Muscle layer of colon (tissue), 2 donors: ENCODE data around the gene TM4SF18.
"Not testable (repeated sequence)": the region's sequence is repeated elsewhere in the genome, so short reads cannot be mapped to it uniquely, and the experiment has no call there.

Source experiments
- H3K27ac ChIP-seq: one replicate; pipeline ENCODE4 v1.7.0; 2013; ENCODE audit warnings: low read depth, mild to moderate bottlenecking, low read length, moderate library complexity
- H3K27me3 ChIP-seq, 2 donors: one replicate each; pipeline ENCODE4 v1.7.0; 2013; ENCODE audit warnings: low read length in 2 of 2, mild to moderate bottlenecking in 2 of 2; ENCODE audit not compliant: insufficient read depth in 2 of 2, control insufficient read depth in 1 of 2
- H3K36me3 ChIP-seq: one replicate; pipeline ENCODE4 v1.7.0; 2013; ENCODE audit warnings: mild to moderate bottlenecking, low read length; ENCODE audit not compliant: insufficient read depth
- H3K4me1 ChIP-seq: one replicate; pipeline ENCODE4 v1.7.0; 2013; ENCODE audit warnings: mild to moderate bottlenecking, low read length; ENCODE audit not compliant: insufficient read depth
- H3K4me3 ChIP-seq, 2 donors: one replicate each; pipeline ENCODE4 v1.7.0; 2013; ENCODE audit warnings: low read length in 2 of 2, low read depth in 1 of 2, mild to moderate bottlenecking in 1 of 2, moderate library complexity in 1 of 2
- H3K9ac ChIP-seq: one replicate; pipeline ENCODE4 v1.7.0; 2013; ENCODE audit warnings: low read length
- H3K9me3 ChIP-seq: one replicate; pipeline ENCODE4 v1.7.0; 2013; ENCODE audit warnings: mild to moderate bottlenecking, low read length
- donor health status: abdominal sarcoma.
- donor health status: Adenocarcinoma of cecum.

TM4SF18 gene

GRCh38 chr3:149339931-149340309 is 6.5 kb upstream of the TM4SF18 start:
- peaks cover 6% of the 10 kb centered on the region for H3K4me1 ChIP-seq
- H3K9me3 ChIP-seq, result no peaks in the 10 kb centered on the region
- H3K27me3 ChIP-seq, result no peaks in the 10 kb centered on the region
- no peak overlapping the region for H3K27ac ChIP-seq
- H3K4me3 ChIP-seq, result no peak overlapping the region
- no peak overlapping the region for H3K9ac ChIP-seq
- H3K36me3 ChIP-seq, result no peaks in the 10 kb centered on the region

DNA sequence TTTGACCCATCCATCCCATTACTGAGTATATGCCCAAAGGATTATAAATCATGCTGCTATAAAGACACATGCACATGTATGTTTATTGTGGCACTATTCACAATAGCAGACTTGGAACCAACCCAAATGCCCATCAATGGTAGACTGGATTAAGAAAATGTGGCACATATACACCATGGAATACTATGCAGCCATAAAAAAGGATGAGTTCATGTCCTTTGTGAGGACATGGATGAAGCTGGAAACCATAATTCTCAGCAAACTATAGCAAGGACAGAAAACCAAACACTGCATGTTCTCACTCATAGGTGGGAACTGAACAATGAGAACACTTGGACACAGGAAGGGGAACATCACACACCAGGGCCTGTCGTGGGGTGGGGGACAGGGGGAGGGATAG is 4.0 kb upstream of the TM4SF18 start:
- H3K27me3 ChIP-seq, H3K4me1 ChIP-seq, H3K9me3 ChIP-seq, H3K4me3 ChIP-seq, H3K27ac ChIP-seq, H3K9ac ChIP-seq, H3K36me3 ChIP-seq: not testable (repeated sequence)

DNA sequence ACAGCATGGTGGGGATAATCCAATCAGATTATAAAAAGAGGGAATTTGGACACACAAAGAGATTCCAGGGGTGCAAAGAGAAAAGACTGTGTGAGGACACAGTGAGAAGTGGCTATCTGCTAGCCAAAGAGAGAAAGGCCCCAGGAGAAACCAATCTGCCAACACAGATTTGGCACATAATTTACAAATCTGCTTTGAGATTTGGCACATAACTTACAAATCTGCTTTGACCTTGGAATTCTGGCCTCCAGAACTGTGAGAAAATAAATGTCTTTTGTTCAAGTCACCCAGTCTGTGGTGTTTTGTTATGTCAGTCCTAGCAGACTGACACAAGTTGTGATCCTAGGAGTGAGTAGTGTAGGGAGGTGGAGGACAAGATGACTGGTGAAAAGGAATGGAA is 3.5 kb upstream of the TM4SF18 start:
- Histone ChIP-seq H3K27ac (no peak overlapping the region), H3K27me3 (no peaks in the 10 kb centered on the region), H3K4me3 (no peak overlapping the region), H3K4me1 (peaks cover 6% of the 10 kb centered on the region), H3K36me3 (no peaks in the 10 kb centered on the region), H3K9ac (no peak overlapping the region), H3K9me3 (no peaks in the 10 kb centered on the region)

DNA sequence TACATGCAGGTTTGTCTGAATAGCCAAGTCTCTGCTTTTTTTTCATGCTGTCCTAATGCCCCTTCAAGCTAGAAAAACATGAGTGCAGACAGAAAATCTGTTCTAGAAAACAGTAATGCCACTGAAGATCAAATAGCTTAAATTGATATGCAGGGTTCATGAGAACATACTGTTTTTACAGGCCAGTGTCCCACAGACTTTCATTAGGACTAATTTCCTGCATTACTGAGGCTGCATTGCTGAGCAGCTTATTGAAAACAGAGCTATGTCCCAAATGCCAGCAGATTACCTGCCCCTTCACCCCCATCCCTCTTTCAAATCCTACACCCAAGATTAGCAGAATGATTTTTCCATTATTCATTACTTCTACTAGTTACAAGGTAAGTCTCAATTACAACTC is 665 bp downstream of the TM4SF18 start:
- H3K4me1 ChIP-seq, result no peaks in the 10 kb centered on the region
- H3K4me3 ChIP-seq, result no peak overlapping the region
- no peak overlapping the region for H3K9ac ChIP-seq
- H3K9me3 ChIP-seq, result no peaks in the 10 kb centered on the region
- no peak overlapping the region for H3K27ac ChIP-seq
- no peaks in the 10 kb centered on the region for H3K27me3 ChIP-seq
- no peaks in the 10 kb centered on the region for H3K36me3 ChIP-seq

- Histone ChIP-seq H3K27ac (no peak overlapping the region), H3K9ac (no peak overlapping the region), H3K27me3 (no peaks in the 10 kb centered on the region), H3K36me3 (no peaks in the 10 kb centered on the region), H3K4me1 (no peaks in the 10 kb centered on the region), H3K9me3 (no peaks in the 10 kb centered on the region), H3K4me3 (no peak overlapping the region)
Measured at GRCh38 chr3:149332227-149332765, 1.1 kb downstream of the TM4SF18 start.

DNA sequence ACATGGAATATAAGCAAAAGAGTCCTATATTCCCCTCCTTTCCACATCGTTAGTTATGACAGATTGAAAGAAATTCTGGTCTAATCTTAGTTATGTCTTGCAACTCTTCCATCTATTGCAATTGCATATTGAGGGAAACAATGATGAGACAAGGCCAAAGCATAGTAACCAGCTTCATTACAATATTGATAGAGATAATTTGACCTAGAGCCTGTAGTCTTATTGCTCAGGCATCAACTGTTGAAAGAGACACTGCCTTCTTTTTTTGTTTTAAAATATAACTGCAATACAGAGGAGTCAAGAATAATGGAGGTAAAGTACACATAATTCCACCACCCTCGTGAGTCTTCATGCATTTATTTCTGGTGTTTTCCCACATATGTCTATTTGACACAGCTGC is 2.0 kb downstream of the TM4SF18 start:
- H3K4me1 ChIP-seq, result no peaks in the 10 kb centered on the region
- H3K27ac ChIP-seq, result no peak overlapping the region
- H3K9ac ChIP-seq, result no peak overlapping the region
- no peaks in the 10 kb centered on the region for H3K9me3 ChIP-seq
- H3K27me3 ChIP-seq, result no peaks in the 10 kb centered on the region
- no peaks in the 10 kb centered on the region for H3K36me3 ChIP-seq
- H3K4me3 ChIP-seq, result no peak overlapping the region

- Histone ChIP-seq H3K36me3 (no peaks in the 10 kb centered on the region), H3K4me1 (no peaks in the 10 kb centered on the region), H3K27ac (no peak overlapping the region), H3K4me3 (no peak overlapping the region), H3K9ac (no peak overlapping the region), H3K9me3 (no peaks in the 10 kb centered on the region), H3K27me3 (no peaks in the 10 kb centered on the region)
Measured at GRCh38 chr3:149330609-149331331, 2.7 kb downstream of the TM4SF18 start.

DNA sequence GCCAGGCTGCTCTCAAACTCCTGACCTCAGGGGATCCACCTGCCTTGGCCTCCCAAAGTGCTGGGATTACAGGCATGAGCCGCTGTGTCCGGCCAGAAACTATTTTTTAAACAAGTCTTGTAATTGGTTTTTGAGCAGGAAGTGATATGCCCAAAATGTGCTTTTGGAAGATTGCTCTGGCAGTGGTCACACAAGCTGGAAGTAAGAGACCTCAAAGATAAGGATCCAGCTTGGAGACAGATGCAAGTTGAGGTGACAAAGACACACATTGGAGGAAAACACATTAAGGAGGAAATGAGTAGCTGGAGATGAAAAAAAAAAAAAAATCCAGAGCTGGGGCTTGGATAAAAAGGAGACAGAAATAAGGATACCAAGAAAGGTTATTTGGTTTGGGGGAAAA is 6.3 kb downstream of the TM4SF18 start:
- Histone ChIP-seq H3K36me3 (no peaks in the 10 kb centered on the region), H3K9me3 (no peaks in the 10 kb centered on the region), H3K4me3 (no peak overlapping the region), H3K9ac (no peak overlapping the region), H3K27ac (no peak overlapping the region), H3K27me3 (no peaks in the 10 kb centered on the region), H3K4me1 (no peaks in the 10 kb centered on the region)

DNA sequence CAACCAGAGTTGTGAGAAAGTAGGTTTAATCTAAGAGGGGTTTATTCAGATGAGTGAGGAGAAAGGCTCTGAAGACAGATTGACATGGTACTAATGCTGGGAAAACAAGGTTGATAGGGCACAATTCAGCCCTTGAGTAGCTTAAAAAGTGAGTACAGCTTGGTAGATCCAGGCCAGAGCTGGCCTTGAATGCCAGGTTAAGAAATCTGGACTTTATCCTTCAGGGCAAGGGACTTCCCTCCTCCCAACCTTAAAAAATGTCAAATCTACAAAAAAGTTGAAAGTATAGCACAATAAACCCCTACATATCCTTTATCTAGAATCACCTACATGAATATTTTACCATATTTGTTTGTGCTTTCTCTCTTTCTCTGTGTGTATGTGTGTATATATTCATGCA is 7.9 kb downstream of the TM4SF18 start:
- H3K36me3 ChIP-seq, result no peaks in the 10 kb centered on the region
- H3K9me3 ChIP-seq, result no peaks in the 10 kb centered on the region
- no peaks in the 10 kb centered on the region for H3K4me1 ChIP-seq
- H3K27me3 ChIP-seq, result no peaks in the 10 kb centered on the region
- no peak overlapping the region for H3K9ac ChIP-seq
- H3K27ac ChIP-seq, result no peak overlapping the region
- no peak overlapping the region for H3K4me3 ChIP-seq

DNA sequence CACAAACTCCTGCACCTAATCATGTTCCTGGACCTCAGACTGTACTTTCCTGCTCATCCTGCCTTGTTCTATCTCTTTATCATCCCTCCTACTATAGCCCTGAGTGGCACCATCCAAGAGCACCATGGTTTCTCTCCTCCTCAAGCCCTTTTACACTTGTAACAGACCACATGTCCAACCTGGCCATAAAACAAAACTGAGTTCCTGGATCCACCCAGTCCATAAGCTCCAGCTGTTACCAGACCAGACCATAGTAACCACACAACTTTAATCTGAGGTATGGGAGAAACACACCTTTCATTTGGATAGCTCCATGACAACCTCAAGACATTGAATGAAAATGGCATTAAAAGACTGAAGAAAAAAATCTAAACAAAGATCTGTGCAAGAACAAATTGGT is 9.1 kb downstream of the TM4SF18 start:
- Histone ChIP-seq H3K9me3 (no peaks in the 10 kb centered on the region), H3K4me3 (no peak overlapping the region), H3K9ac (no peak overlapping the region), H3K27ac (no peak overlapping the region), H3K4me1 (no peaks in the 10 kb centered on the region), H3K36me3 (no peaks in the 10 kb centered on the region), H3K27me3 (no peaks in the 10 kb centered on the region)

DNA sequence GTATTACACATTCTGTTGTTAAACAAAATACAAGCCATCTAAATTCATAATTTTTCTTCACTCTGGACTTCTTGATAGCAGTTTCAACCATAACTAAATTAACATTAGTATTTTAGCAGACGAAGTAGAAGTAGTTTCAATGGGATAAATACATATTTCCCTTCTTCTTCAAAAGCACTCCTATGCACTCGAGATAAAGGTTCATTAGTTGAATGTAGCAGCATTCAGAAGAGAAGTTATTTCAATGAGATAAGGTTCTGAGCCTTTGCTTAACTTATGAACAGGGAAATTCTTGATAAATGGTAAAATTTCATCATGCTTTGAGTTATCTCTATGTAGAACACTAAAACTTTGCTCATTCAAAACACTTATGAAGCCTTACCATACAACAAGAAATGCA is 11.8 kb downstream of the TM4SF18 start:
- H3K9ac ChIP-seq, result no peak overlapping the region
- no peak overlapping the region for H3K27ac ChIP-seq
- H3K36me3 ChIP-seq, result no peaks in the 10 kb centered on the region
- no peaks in the 10 kb centered on the region for H3K4me1 ChIP-seq
- H3K9me3 ChIP-seq, result no peaks in the 10 kb centered on the region
- H3K27me3 ChIP-seq, result no peaks in the 10 kb centered on the region
- H3K4me3 ChIP-seq, result no peak overlapping the region

DNA sequence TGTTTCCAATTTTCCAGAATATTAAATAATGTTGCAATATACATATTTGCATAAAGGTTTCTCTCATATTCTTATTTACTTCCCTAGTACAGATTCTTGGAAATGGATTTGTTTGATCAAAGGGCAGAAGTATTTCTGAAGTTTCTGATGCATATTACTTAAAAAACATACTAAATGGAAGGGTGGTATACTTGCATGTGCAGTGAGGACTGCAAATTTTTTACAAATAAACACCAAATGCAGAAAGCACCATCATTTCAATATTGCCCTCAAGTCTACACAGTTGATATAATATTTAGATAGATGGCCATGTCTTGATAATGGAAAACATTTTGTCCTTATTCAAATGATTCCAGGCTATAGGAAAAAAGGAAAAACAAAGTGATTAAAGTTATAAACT is 12.3 kb downstream of the TM4SF18 start:
- no peaks in the 10 kb centered on the region for H3K36me3 ChIP-seq
- no peaks in the 10 kb centered on the region for H3K27me3 ChIP-seq
- H3K27ac ChIP-seq, result no peak overlapping the region
- no peak overlapping the region for H3K4me3 ChIP-seq
- H3K9me3 ChIP-seq, result no peaks in the 10 kb centered on the region
- H3K9ac ChIP-seq, result no peak overlapping the region
- H3K4me1 ChIP-seq, result no peaks in the 10 kb centered on the region
